H9 (cell line): Measurements from ENCODE around the gene SFXN5. TPM values are rescaled to one million over a fixed set of nuclear protein-coding genes. Genes with fewer than 3 reads are reported as not detected.

ENCODE experiments used
- DNase-seq: peaks from one replicate; pipeline ENCODE4 v3.0.0-alpha.2; 2017
- H2AFZ ChIP-seq: one replicate; pipeline ENCODE4 v1.6.1; 2013; ENCODE audit warnings: mild to moderate bottlenecking, low read length, control low read depth, moderate library complexity
- H2AK5ac ChIP-seq: 2 replicates; pipeline ENCODE4 v1.6.1; 2013; ENCODE audit warnings: low read length, control low read depth, mixed read lengths; ENCODE audit not compliant: insufficient read length
- H2BK120ac ChIP-seq: one replicate; pipeline ENCODE4 v1.6.1; 2013; ENCODE audit warnings: low read depth, mild to moderate bottlenecking, low read length, control low read depth, inconsistent platforms; ENCODE audit not compliant: poor library complexity, severe bottlenecking
- H2BK12ac ChIP-seq: 2 replicates; pipeline ENCODE4 v1.6.1; 2013; ENCODE audit warnings: low read length, control low read depth, mixed read lengths, low read depth; ENCODE audit not compliant: insufficient read length
- H2BK15ac ChIP-seq: 2 replicates; pipeline ENCODE4 v1.6.1; 2013; ENCODE audit warnings: low read depth, low read length, control low read depth
- H2BK20ac ChIP-seq: one replicate; pipeline ENCODE4 v1.6.1; 2013; ENCODE audit warnings: low read depth, mild to moderate bottlenecking, low read length, control low read depth, inconsistent platforms; ENCODE audit not compliant: poor library complexity, severe bottlenecking
- H2BK5ac ChIP-seq: 2 replicates; pipeline ENCODE4 v1.6.1; 2013; ENCODE audit warnings: low read length, control low read depth, mixed read lengths; ENCODE audit not compliant: insufficient read length
- H3K14ac ChIP-seq: 2 replicates; pipeline ENCODE4 v1.6.1; 2013; ENCODE audit warnings: low read length, control low read depth; ENCODE audit not compliant: insufficient read depth
- H3K18ac ChIP-seq: 2 replicates; pipeline ENCODE4 v1.6.1; 2013; ENCODE audit warnings: low read depth, mild to moderate bottlenecking, mixed read lengths, low read length, control low read depth; ENCODE audit not compliant: insufficient read length
- H3K23ac ChIP-seq: 2 replicates; pipeline ENCODE4 v1.6.1; 2013; ENCODE audit warnings: low read length, control low read depth, mixed read lengths, low read depth; ENCODE audit not compliant: insufficient read length
- H3K23me2 ChIP-seq: 2 replicates; pipeline ENCODE4 v1.6.1; 2013; ENCODE audit warnings: low read depth, mild to moderate bottlenecking, mixed read lengths, low read length, control low read depth; ENCODE audit not compliant: insufficient read length, poor library complexity, severe bottlenecking
- H3K27ac ChIP-seq: 2 replicates; pipeline ENCODE4 v1.5.1; 2013; ENCODE audit warnings: low read length, control low read depth, mixed read lengths, low read depth; ENCODE audit not compliant: insufficient read length
- H3K27me3 ChIP-seq: 2 replicates; pipeline ENCODE4 v1.6.1; 2013; ENCODE audit warnings: low read length, control low read depth, inconsistent platforms; ENCODE audit not compliant: insufficient read depth
- H3K4ac ChIP-seq: 2 replicates; pipeline ENCODE4 v1.6.1; 2013; ENCODE audit warnings: low read depth, mild to moderate bottlenecking, control low read depth, inconsistent platforms, low read length, moderate library complexity
- H3K4me1 ChIP-seq: 2 replicates; pipeline ENCODE4 v1.6.1; 2013; ENCODE audit warnings: low read length, control low read depth, inconsistent platforms; ENCODE audit not compliant: insufficient read depth
- H3K4me2 ChIP-seq: 2 replicates; pipeline ENCODE4 v1.6.1; 2013; ENCODE audit warnings: low read length, control low read depth, mixed read lengths; ENCODE audit not compliant: insufficient read length, insufficient read depth
- H3K56ac ChIP-seq: 2 replicates; pipeline ENCODE4 v1.6.1; 2013; ENCODE audit warnings: low read depth, mild to moderate bottlenecking, mixed read lengths, low read length, control low read depth; ENCODE audit not compliant: insufficient read length
- H3K79me1 ChIP-seq: 2 replicates; pipeline ENCODE4 v1.6.1; 2013; ENCODE audit warnings: low read depth, mild to moderate bottlenecking, moderate library complexity, low read length, control low read depth, inconsistent platforms; ENCODE audit not compliant: insufficient read depth, poor library complexity, severe bottlenecking
- H3K79me2 ChIP-seq: 2 replicates; pipeline ENCODE4 v1.6.1; 2013; ENCODE audit warnings: low read length, control low read depth, inconsistent platforms; ENCODE audit not compliant: insufficient read depth
- H3K9ac ChIP-seq: 2 replicates; pipeline ENCODE4 v1.6.1; 2013; ENCODE audit warnings: low read length, control low read depth, mixed read lengths; ENCODE audit not compliant: insufficient read length; ENCODE audit errors: extremely low read depth
- H3K9me3 ChIP-seq: one replicate; pipeline ENCODE4 v1.6.1; 2013; ENCODE audit warnings: low read depth, low read length, inconsistent platforms; ENCODE audit not compliant: control insufficient read depth
- H3T11ph ChIP-seq: one replicate; pipeline ENCODE4 v1.6.1; 2013; ENCODE audit warnings: mild to moderate bottlenecking, low read length, control low read depth, inconsistent platforms
- H4K20me1 ChIP-seq: one replicate; pipeline ENCODE4 v1.6.1; 2013; ENCODE audit not compliant: control insufficient read depth, insufficient read length, insufficient read depth
- H4K5ac ChIP-seq: 2 replicates; pipeline ENCODE4 v1.6.1; 2013; ENCODE audit warnings: low read depth, mild to moderate bottlenecking, mixed read lengths, low read length, control low read depth; ENCODE audit not compliant: insufficient read length
- H4K8ac ChIP-seq: replicated peaks from 2 replicates; pipeline ENCODE4 v1.6.1; 2013; ENCODE audit warnings: low read length, control low read depth, mixed read lengths, low read depth; ENCODE audit not compliant: insufficient read length
- H4K91ac ChIP-seq: 2 replicates; pipeline ENCODE4 v1.6.1; 2013; ENCODE audit warnings: low read depth, mild to moderate bottlenecking, moderate library complexity, mixed read lengths, low read length, control low read depth; ENCODE audit not compliant: insufficient read length
- H3K27ac Mint-ChIP-seq, 3 experiments: 2 replicates in 2 of 3; 3 replicates in 1 of 3; pipeline ENCODE4 v1.8.0; 2020 to 2021; ENCODE audit warnings: mixed read lengths in 3 of 3, mild to moderate bottlenecking in 1 of 3, moderate library complexity in 1 of 3
- H3K27me3 Mint-ChIP-seq: 2 replicates; pipeline ENCODE4 v1.8.0; 2021; ENCODE audit warnings: low read depth, mild to moderate bottlenecking, moderate library complexity, mixed read lengths
- H3K36me3 Mint-ChIP-seq, 3 experiments: 2 replicates in 2 of 3; 3 replicates in 1 of 3; pipeline ENCODE4 v1.8.0; 2020 to 2021; ENCODE audit warnings: low read depth in 3 of 3, mixed read lengths in 3 of 3; ENCODE audit not compliant: insufficient read depth in 1 of 3
- H3K4me1 Mint-ChIP-seq, 2 experiments: 2 replicates each; pipeline ENCODE4 v1.8.0; 2020; ENCODE audit warnings: mixed read lengths in 2 of 2
- H3K4me3 Mint-ChIP-seq, 2 experiments: 2 replicates in 1 of 2; 3 replicates in 1 of 2; pipeline ENCODE4 v1.8.0; 2020 to 2021; ENCODE audit warnings: mild to moderate bottlenecking in 2 of 2, mixed read lengths in 2 of 2, moderate library complexity in 1 of 2
- H3K9me3 Mint-ChIP-seq, 2 experiments: 2 replicates in 1 of 2; 3 replicates in 1 of 2; pipeline ENCODE4 v1.8.0; 2020; ENCODE audit warnings: mild to moderate bottlenecking in 2 of 2, mixed read lengths in 2 of 2, moderate library complexity in 1 of 2
- CTCF ChIP-seq: fragments of 200-600 bp; sonication (generic); conservative IDR thresholded peaks from 3 replicates; pipeline ENCODE4 v1.8.0; 2021; ENCODE audit warnings: antibody characterized with exemption, mild to moderate bottlenecking
- WGBS: extraction: QIAGEN DNeasy Blood & Tissue Kit; methylation state at CpG from one replicate; pipeline ENCODE4 v1.1.7; 2013; ENCODE audit warnings: missing lambda C conversion rate, low lambda C conversion rate, mixed read lengths; ENCODE audit not compliant: insufficient read length; ENCODE audit errors: extremely low coverage; 5-methylcytosine and 5-hydroxymethylcytosine counted together
- total RNA-seq: library from RNA; stranded (reverse); gene quantifications from 2 replicates; pipeline ENCODE4 v1.2.1, GENCODE V29; 2021

Gene SFXN5
- total RNA-seq, 1 experiment from 2014 or later: 30.9 TPM

- WGBS: no CpG with 5 or more reads among the region's 9 CpGs
Measured at GRCh38 chr2:73008766-73009135, 62.8 kb downstream of the SFXN5 start.

More at GRCh38 chr2:73008766-73009135, 62.8 kb downstream of the SFXN5 start:
- no peak overlapping the region for H4K91ac ChIP-seq
- no peak overlapping the region for H2BK15ac ChIP-seq
- H3K79me1 ChIP-seq: no peaks in the 10 kb centered on the region
- H4K5ac ChIP-seq: no peak overlapping the region
- H3K36me3 Mint-ChIP-seq: peaks cover 0 to 7% (median 0%) of the 10 kb centered on the region in 3 experiments; a peak in 1 of 7 replicates
- H2BK5ac ChIP-seq: no peak overlapping the region
- no peak for DNase-seq
- no peaks in the 10 kb centered on the region for H4K20me1 ChIP-seq
- no peaks in the 10 kb centered on the region for H3K23me2 ChIP-seq
- H2AFZ ChIP-seq: no peak overlapping the region
- no peak overlapping the region for H3K23ac ChIP-seq
- H3K9me3 Mint-ChIP-seq: no peaks in the 10 kb centered on the region
- H3K9me3 ChIP-seq: no peaks in the 10 kb centered on the region
- H3K27me3 ChIP-seq: no peaks in the 10 kb centered on the region
- no peak overlapping the region for H3K27ac ChIP-seq
- H3T11ph ChIP-seq: no peak overlapping the region
- H2AK5ac ChIP-seq: no peak overlapping the region
- no peak overlapping the region for H3K9ac ChIP-seq
- H3K27ac Mint-ChIP-seq: no peak overlapping the region
- H3K4ac ChIP-seq: no peak overlapping the region
- H3K18ac ChIP-seq: no peak overlapping the region
- H2BK20ac ChIP-seq: no peak overlapping the region
- H2BK120ac ChIP-seq: no peak overlapping the region
- H3K4me1 ChIP-seq: no peaks in the 10 kb centered on the region
- H3K4me1 Mint-ChIP-seq: no peaks in the 10 kb centered on the region
- H3K4me2 ChIP-seq: no peak overlapping the region
- no peak overlapping the region for H3K14ac ChIP-seq
- no peak for TF ChIP-seq CTCF
- no peak overlapping the region for H4K8ac ChIP-seq
- no peak overlapping the region for H3K4me3 Mint-ChIP-seq
- H3K27me3 Mint-ChIP-seq: no peaks in the 10 kb centered on the region
- H3K79me2 ChIP-seq: no peaks in the 10 kb centered on the region
- H2BK12ac ChIP-seq: no peak overlapping the region
- no peak overlapping the region for H3K56ac ChIP-seq
